Measurements from ENCODE around the gene VEZF1.
A peak's percentile ranks its signal among the peaks of the same experiment; 100 is the strongest.

The VEZF1 gene

DNA sequence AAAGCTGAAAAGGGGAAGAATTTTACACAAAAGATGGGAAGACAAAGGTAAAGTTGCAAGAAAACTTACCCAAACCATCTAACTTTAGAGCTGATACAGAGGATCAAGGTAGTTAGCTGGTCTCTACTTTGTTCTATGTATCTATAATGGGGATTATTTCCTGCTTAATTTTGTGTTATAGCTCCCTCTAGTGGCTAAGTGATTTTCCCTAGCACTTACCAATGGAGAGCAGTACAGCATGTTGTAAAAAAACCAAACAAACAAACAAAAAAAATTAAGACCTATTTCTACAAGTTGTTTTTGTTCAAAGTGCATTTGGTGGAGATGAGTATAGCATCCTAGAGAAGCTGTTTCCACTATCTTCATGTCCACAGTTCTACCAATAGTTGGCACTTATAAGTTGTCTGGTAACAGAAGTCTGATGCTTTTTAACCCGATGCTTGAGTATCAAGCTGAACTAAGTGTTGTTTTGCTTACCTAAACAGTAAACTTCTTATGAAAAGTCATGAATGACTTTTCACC lies 11.5 kb upstream of the VEZF1 start:
- DNase-seq (ENCODE audit: low spot score), result peak; percentile 68

DNA sequence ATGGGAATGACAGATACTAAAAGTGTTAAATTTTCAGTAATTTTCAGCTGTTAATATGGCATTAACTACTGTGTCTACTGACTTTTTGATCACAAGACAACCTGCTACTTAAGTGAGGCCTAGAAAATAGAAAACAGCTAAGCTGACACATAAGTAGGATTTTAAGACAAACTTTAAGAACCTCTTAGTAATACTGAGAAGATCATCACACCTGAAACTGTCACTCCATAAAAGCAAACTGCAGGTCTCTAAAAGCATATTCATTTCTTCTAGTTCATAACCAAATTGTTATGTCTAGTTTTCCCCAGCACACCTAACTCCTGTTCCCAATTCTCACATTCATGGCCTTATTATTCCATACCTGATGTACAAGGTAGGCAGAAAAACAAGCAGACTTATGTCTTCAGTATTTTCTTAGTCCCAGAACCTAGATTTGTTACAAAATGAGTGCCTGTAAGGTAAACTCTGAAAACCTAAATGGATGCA lies 11.0 kb upstream of the VEZF1 start:
- DNase-seq (ENCODE audit: low spot score), result no peak

DNA sequence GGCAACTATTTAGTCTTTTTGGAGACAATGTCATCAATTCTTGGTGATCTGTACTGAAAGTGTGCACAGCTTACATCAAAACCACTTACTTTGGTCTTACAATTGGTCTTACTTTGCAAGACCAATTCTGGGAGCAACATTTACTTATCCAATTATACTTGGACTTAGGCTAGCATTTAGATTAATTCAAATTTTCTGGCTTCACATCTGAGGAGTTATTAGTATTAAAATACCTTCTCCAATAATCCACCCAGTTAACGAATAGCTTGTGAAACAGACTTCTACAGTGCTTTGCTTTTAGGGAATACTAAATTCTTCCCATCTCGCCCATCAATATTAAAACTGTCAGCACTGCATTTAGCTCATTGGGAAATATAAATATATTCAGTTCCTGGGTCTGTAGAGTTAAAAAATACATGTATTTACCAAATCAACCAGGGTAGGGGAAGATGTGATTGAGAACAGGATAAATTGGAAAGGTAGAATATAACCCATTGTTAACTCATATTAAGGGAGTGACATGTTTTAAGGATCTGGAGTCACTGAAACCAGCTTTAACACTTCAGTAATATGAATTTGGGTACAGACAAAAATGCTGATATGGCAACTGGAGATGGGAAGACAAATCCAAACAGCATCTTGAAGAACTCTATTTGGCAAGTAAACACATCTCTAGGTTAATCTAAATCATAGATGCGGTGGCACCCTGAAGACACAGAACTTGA lies 9.2 kb upstream of the VEZF1 start:
- DNase-seq (ENCODE audit: low spot score), result no peak

DNA sequence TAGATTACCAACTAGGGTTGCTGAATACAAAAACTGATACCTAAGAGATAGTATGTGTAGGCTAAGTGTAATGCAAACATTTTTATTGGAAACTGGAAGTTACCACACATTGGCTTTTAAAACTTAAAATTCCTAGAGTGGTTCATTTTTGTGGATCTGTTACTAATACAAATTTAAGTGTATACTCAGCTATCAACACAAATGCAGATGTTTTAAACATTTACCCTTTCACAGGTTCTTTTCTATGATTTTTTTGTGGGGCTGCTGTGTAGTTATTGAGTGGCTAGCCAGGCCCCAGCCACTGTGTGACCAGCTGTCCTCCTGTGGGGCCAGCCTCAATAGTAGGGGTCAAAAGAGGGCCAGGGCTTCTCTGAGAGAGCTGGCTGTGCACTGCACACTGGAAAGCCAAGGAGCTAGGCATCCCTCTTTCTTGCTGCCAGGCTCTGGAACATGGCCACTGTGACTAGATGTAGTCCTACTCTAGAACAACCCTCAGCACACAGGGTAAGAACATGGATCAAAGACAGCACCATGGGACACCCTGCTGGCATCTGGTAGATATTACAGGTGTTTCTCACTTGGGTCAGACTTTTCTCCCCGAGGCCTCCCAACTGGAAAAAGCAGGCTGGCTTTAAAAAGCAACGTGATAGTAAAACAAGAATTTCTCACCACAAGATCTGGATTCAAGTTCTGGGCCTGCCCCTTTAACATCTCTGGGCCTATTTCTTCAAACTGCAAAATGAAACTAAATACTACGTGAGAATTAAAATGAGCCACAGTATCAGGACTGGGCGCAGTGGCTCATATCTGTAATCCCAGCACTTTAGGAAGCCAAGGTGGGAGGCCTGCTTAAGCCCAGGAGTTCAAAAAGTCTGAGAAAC lies 7.3 kb upstream of the VEZF1 start:
- DNase-seq (ENCODE audit: low spot score), result peak; percentile 63

DNA sequence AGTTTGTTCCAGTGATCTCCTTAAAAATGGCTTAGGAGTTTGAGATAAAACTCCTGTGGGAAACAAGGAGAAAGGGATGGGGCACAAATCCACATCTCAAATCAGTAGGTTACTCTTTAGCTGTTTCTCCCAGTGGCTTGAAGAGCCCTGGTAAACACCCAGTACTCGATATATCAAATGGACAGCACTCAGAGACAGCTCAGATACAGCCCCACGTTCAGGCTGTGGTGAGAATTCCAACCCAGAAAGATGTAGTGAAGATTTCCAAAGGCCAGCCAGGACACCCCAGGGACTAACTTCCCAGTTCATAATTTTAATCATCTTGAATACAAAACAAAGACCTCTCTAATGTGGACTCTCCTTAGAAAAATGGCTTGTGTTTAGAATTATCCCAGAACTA lies 6.4 kb upstream of the VEZF1 start:
- no peak for DNase-seq (ENCODE audit: low spot score)

DNA sequence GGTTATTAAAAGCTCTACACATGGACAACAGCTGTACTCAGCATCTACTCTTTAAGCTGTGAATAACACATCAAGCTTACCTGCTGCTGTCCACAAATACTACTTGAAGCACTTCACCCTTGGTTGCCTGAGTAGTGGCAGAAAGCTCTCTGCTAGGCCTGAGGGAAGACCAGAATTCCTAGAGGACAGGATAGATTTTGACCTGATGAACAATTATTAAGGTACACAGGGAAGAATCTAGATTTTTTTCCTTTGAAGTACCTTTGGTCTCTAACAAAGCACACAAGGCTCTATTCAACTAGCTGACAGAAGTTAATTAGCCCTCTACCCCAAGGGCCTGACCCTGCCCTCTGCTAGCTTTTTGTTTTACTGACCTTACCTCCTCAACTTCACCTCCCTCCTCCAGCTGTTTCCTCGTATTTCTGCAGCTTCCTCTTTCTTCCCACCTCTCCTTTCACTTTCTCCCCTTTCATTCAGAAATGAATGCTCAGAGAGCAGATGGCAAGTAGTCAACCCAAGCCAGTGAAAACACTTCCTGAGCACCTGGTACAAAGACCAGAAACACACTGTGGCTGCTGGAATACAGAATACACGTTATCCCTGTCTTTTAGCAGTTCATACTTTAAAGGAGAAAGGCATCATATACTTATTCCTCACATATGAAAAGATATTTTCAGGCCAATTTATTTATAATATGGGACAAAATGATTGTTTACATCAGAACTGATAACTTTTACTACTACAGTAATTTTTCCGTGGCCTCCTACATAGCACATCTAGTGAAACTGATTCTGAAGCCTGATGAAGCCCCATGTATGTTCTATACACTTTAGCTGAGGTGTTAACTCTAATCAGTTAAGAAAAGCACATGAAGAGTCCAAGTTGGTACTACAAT lies 5.7 kb upstream of the VEZF1 start:
- DNase-seq (ENCODE audit: low spot score), result no peak

DNA sequence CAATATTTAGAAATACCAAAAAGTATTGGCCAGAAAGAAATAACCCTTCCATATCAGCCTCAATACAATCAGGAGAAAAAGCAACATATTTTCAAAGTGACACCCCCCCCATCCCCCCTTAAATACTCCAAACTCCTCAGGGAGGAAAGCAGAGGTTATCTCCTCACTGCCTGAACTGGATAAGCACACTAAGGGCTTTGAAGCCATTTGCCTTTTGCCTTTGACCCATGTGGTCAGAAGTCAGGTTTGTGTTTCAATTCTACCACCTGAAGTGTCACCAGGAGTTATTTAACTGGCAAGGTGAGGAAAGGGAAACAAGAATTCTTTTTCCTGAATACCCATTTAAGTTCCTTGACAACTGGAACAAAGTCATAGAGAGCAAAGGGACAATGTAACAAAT lies 3.5 kb upstream of the VEZF1 start:
- no peak for DNase-seq (ENCODE audit: low spot score)

DNA sequence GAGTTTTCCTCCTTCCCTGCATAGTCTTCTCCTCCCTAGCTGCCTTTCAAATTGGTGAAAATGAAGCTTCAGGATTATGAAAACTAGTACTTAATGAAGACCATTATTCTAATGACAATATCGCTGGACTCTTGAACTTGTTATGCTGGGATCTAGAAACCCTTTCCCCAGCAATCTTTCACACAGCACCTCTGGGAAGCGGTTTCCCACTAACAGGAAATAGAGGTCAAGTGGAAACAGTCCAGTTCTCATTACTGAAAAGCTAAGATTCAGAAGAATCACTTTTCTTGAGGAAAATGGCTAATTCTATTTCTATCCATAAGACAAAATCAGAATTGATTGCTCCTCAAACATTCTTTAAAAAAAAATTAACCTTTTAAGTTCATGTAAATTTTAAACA lies 2.0 kb upstream of the VEZF1 start:
- DNase-seq (ENCODE audit: low spot score), result no peak

DNA sequence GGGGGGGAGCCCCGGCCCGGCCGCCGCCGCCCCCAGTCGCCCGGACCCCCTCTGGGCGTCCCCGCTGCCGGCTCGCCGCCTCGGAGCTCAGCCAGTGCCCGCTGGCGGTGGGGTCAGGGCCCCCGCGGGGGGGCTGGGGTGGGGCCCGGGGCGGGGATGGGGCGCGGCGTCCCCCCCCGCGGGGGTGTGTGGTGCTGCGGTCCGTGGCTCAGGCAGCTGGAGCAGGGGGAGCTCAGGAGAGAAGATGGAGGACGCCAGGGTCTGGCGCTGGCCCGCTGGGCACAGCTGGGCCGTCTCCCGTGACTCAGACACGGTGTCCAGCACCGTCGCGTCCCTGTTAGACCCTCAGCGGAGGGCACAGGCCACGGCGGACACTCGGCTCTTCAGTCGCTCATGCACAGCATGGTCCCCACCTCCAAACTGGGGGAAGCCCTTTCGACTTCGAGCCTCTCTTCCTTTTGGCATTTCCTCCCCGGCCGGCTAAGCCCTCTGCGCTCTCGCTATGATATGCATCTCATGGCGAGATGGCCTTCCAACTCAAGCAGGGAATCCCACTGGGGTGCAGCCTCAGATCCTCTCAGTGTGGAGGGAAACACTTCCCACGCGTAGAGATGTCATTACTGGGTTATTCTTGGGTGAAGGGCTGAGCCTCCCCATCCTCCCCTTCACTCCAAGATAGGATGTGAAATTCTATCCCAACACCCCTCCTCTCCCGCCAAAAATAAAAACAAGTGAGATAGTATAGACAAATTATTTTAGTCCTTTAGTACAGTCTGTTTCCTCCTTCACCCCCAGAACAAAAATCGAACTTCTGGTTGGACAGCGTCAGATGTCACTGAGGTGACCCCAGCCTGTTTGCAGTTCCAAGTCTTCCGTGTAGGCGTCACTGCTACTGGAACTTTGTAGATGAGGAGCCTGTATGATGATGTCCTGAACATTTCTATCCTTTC lies 522 bp upstream of the VEZF1 start:
- peak; percentile 59 for DNase-seq (ENCODE audit: low spot score)

DNA sequence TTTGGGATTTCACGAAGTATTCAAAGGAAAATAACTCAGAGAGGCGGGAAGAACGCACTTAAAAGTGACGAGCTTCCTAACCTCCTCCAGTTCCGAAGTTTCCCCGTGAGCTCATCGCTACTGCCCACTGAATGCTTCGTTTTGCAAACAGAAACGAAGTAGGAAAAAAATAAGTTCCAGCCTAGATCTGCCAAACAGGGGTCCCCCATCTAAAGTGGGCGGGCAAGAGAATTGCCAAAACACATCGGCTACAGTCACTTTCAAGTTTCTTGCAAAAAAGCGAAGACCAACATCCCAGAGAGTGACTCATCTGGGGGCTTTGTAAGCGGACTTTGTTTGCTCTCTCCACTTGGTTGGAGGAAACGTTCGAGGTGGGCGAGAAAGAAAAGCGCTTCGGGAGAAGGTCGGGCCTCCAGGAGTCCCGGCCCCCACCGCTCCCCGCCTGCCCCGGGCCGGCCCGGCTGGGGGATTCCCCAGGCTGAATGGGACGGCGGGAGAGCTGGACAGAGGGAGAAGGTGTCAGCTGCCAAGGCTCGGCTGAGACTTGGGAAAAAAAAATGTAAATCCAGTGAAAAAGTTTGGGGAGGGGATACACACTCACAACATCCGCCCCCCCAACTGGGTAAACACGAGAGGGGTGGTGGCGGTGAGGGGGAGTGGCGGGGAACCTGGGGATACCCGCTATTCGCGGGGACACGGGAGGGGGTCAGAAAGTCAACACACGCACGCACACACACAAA lies 1.0 kb downstream of the VEZF1 start:
- peak; percentile 30 for DNase-seq (ENCODE audit: low spot score)

DNA sequence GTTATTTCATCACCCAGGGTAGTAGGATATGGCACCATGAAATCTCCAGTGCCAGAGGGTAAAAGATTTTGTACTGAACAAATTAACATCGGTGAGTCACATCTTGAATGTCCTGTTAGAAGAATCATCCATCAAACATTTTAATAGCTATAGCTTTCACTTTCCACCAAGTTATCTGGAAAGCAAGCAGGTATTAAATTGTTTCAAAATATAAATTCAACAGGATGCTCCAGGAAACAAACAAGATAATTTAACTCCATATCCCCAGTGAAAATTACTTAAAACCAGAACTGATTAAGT lies 2.4 kb downstream of the VEZF1 start:
- DNase-seq (ENCODE audit: low spot score), result no peak

DNA sequence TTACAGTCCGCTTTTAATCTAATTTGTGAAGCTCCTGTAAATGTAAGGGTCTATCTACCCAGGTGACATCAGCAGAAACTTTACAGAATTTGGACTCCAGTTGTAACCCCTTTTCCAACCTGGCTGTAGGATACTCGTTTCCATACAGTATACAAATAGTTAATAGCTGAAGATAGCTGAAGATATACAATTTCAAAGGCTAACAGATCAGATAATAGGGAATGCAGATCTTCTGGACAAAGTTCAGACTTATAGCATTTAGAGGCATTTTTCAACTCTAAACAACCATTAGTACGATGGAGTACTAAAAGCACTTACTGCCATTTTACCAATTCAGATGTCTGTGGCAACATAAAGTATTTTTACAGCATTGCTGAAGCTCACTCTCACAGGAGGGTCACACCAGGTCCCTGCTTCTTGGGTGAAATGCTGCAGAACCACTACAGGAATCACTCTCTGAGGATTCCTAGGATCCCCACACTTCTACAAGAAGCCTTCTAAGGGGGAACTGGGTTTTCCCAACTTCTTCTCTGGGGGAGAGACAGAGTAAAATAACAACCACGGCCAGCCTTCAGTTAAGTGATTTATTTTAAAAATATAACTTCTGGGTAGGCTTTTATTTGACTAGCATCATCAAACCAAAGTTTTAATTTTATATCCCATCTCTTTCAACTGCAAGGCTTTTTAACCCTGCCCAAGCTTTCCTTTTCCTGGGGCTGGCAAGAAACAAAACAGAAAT lies 2.9 kb downstream of the VEZF1 start:
- DNase-seq (ENCODE audit: low spot score), result no peak

DNA sequence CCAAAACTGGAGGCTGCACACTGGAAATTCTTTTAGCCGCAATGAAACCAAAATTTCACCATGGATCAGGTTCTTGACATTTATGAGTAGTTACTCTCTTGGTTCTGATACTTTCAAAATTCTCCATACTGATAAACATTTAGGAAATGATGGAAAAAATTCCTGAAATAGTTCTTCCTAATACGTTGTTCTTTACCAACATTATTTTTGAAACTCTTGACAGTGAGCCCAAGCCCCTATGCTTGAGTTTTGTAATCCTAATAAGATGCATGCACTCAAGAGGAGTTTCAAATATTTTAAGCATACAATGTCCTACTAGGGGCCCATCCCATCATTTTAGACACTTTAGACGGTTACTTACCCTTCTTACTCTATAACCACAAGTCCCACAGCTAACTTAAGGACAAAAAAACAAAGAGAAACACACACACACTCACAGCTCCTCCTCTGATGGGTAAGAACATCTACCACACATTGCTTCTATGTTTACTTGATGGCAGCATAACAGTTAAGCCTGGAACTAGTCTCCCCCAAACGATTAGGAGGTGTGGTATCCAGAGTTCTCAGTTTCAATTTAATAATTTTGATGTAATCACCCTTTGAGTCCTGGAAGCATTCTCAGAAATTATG lies 3.7 kb downstream of the VEZF1 start:
- no peak for DNase-seq (ENCODE audit: low spot score)

DNA sequence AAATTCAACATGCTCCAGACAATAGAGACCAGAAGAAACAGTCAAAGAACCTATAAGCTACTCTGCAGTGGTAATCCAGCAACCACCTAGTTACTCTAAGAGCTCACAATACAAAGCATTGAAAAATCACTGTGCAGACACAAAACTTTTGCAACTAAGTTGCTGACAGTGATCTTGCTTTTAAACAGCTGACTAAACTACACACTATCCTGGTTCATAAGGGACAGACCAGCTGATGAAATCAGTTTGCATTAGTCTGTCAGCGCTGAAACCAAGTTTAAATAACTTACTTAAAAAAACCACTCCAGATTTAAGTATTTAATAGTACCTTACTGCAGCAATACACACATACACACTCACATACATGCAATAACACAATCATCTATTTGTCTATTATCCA lies 4.6 kb downstream of the VEZF1 start:
- no peak for DNase-seq (ENCODE audit: low spot score)

DNA sequence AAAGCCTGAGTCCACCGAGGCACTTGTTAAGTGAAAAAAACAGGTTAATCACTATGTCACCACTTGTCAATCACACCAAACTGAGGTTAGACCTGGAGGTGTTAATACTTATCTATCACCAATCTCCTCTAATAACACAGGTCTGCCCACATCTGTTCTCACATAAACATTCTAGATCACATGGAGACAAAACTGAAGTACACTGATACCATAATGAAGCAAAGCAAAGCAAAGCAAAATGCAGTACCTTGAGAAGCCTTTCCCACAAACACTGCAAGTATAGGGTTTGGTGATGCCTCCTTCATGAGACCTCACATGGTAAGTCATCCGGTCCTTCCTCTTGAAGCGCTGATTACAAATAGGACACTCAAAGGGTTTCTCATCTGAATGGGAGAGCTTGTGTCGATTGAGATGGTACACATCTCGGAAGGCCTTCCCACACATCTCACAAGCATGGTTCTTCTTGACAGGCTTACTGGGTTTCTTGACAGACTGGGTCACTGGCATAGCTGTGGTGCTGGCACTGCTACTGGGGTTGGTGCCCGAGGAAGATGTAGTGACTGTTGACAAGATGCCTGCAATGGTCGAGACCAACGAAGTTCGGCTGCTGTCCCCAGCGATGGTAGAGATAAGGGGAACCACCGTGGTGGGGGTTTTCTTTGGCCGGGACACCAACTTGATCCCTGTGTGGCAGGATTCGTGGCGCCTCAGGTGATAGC lies 5.4 kb downstream of the VEZF1 start:
- DNase-seq (ENCODE audit: low spot score), result no peak

DNA sequence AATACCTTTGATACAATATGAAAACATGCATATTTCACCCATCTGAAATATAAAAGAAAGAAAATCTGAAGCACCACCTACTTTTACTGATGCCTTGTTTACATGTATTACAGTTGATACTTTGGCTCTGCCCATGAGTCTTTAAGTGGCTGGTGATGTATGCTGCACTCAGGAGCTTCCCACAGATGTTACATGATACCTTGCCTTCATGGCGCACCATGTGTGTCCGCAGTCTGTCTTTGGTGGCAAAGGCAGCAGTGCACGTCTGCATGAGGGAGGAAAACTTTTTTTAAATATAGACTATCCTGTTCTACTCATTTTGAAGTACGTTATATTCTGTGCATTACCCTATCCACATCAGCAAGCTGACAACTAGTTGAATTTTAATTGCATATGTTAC lies 7.5 kb downstream of the VEZF1 start:
- DNase-seq (ENCODE audit: low spot score), result no peak

DNA sequence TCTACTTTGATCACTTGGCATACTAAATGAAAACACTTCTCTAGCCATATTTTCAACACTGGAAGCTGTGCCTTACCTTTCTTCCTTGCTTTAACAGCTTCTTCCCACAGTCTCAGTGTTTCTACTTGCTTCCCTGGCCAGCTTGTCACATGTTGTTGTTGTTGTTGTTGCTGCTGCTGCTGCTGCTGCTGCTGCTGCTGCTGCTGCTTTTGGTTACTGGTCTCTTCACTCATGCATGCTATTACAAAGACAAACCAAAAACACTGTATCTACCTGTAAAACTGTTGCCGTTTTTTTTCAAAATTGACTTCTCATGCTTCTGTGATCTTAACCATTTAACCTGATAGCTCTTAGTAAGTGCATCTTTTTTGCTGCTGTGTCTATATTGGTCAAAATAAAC lies 9.0 kb downstream of the VEZF1 start:
- no peak for DNase-seq (ENCODE audit: low spot score)

DNA sequence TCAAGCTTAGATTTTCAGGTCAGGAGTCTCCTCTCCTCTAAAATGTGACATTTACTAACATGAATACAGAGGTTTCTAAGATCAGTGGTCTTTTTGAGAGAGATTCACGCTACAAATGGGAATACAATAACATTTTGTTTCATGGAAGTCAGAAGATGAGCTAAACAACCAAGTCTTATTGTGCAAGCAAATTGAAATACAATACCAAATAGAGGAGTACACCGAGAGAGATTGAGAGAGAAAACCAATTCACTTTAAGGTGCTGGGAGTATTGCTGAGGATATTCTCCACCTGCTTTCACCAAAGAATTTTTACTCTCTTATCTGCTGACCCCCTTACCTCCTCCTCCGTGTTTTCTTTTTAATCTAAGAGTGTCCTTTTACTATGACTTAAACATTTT lies 11.5 kb downstream of the VEZF1 start:
- DNase-seq (ENCODE audit: low spot score), result no peak

DNA sequence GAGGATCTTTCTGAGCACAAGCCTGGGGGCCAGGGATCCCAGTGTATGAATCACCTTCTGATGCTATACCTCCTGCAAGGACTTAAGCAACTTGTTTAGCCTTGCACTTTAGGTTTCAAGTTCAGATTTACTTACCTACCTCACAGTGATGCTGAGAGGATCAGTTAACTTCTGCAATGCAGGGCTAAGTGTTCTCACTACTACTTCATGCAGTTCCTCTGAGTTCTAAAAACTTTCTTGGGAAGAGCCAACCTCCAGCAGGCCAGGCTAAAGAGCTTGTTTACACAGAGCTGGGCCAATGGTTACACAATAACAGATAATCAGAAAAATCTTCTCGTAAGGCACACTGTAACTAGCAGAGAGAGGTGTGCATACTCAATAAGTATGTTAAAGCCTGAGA lies 13.0 kb downstream of the VEZF1 start:
- no peak for DNase-seq (ENCODE audit: low spot score)

Data from CD4-positive, alpha-beta T cell treated with Interleukin-6 at 100 ng/mL for 8 hours (primary cell).